Endometrium (tissue), 2 donors: ENCODE measurements around the gene KMT2A.
"Not testable (repeated sequence)": the region's sequence is repeated elsewhere in the genome, so short reads cannot be mapped to it uniquely, and the experiment has no call there.

Experiments
- FAIRE-seq: peaks from 2 replicates; lab custom pipeline; 2012; peaks lifted over from hg19 to GRCh38; lab: Jason Lieb, UNC
- donor health status: control.
- donor health status: control.

The KMT2A gene

GRCh38 chr11:118533769-118534729 lies 97.8 kb downstream of the KMT2A start:
- no peak for FAIRE-seq

- no peak for FAIRE-seq
Measured at GRCh38 chr11:118535261-118535660, 99.0 kb downstream of the KMT2A start.

GRCh38 chr11:118536726-118537125 lies 100.4 kb downstream of the KMT2A start:
- no peak for FAIRE-seq

- no peak for FAIRE-seq
Measured at GRCh38 chr11:118537409-118537980, 101.2 kb downstream of the KMT2A start.

GRCh38 chr11:118544010-118544646 lies 107.8 kb downstream of the KMT2A start:
- FAIRE-seq = no peak

- FAIRE-seq = no peak
Measured at GRCh38 chr11:118544647-118545010, 108.3 kb downstream of the KMT2A start.

GRCh38 chr11:118545533-118545932 lies 109.2 kb downstream of the KMT2A start:
- no peak for FAIRE-seq

- FAIRE-seq = no peak
Measured at GRCh38 chr11:118547132-118547531, 110.8 kb downstream of the KMT2A start.

- FAIRE-seq = no peak
Measured at GRCh38 chr11:118552341-118552740, 116.0 kb downstream of the KMT2A start.

- no peak for FAIRE-seq
Measured at GRCh38 chr11:118560806-118561205, 124.5 kb downstream of the KMT2A start.

- no peak for FAIRE-seq
Measured at GRCh38 chr11:118565051-118565450, 128.8 kb downstream of the KMT2A start.

- FAIRE-seq = no peak
Measured at GRCh38 chr11:118569670-118570069, 133.4 kb downstream of the KMT2A start.

- FAIRE-seq = no peak
Measured at GRCh38 chr11:118570787-118571186, 134.5 kb downstream of the KMT2A start.

- not testable (repeated sequence) for FAIRE-seq
Measured at GRCh38 chr11:118571701-118572060, 135.4 kb downstream of the KMT2A start.

- no peak for FAIRE-seq
Measured at GRCh38 chr11:118572061-118572980, 136.0 kb downstream of the KMT2A start, which contains the start of gene ARCN1. TSS of gene ARCN1 (plus strand) at chr11:118572409. CDS start at chr11:118572548, 139 bp downstream.

- no peak for FAIRE-seq
Measured at GRCh38 chr11:118572981-118573550, 136.8 kb downstream of the KMT2A start.

GRCh38 chr11:118574636-118575035 lies 138.3 kb downstream of the KMT2A start:
- FAIRE-seq = no peak
